ENCODE measurements around the gene ACVRL1.

Gene ACVRL1

DNA sequence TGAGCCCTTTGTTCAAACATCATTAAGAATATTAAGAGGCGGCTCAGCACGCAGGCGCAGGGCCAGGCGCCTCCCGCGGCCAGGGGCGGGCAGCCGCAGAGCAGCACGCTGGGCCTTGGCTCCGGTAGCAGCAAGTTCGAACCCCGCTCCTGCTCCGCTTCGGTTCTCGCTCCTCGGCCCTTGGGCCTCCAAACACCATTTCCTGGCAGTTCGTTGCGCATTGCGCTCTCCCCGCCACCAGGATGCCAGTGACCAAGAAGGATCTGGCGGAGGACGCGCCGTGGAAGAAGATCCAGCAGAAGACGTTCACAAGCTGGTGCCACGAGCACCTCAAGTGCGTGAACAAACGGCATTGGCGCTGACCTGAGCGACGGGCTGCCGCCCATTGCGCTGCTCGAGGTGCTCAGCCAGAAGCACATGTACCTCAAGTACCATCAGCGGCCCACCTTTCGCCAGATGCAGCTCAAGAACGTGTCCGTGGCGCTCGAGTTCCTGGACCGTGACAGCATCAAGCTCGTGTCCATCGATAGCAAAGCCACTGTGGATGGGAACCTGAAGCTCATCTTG lies 6.9 kb upstream of the ACVRL1 start:
- DNase-seq: no peak

DNA sequence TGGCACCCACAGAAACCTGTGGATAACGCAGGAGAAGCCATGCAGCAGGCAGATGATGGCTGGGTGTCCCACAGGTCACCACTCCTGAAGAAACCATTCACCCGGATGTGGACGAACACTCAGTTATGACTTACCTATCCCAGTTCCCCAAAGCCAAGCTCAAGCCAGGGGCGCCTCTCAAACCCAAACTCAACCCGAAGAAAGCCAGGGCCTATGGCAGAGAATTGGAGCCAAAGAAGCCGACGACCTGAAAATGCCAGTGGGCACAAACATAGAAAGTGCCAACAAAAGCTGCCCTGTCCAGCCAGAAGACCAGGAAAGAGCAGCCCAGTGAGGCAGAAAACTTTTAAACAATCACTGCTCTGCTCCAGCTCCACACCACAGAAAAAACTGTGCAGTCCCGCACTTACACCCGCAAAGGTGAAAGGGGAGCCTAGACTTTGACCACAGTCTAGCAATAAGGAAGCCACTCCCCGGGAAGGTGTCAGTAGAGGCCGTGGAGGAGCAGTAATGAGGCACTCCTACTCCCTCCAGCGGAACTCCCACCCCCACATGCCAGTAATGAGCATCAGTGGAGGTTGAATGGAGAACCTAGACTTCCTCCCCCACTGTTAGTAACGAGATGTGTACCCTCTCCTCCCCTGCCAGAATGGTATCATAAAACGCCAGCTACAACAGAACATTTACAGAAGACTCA lies 6.0 kb upstream of the ACVRL1 start:
- DNase-seq: no peak

DNA sequence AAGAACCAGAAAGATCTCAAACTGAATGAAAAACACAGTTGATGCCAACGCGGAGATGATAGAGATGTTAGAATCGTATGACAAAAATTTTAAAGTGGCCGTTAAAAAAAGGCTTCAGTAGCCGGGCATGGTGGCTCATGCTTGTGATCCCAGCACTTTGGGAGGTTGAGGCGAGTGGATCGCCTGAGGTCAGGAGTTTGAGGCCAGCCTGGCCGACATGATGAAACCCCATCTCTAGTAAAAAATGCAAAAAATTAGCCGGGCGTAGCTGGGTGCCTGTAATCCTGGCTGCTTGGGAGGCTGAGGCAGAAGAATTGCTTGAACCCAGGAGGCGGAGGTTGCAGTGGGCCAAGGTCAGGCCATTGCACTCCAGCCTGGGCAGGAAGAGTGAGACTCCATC lies 5.4 kb upstream of the ACVRL1 start:
- DNase-seq: no peak

GRCh38 chr12:51904951-51905470 lies 2.3 kb upstream of the ACVRL1 start:
- DNase-seq: no peak

DNA sequence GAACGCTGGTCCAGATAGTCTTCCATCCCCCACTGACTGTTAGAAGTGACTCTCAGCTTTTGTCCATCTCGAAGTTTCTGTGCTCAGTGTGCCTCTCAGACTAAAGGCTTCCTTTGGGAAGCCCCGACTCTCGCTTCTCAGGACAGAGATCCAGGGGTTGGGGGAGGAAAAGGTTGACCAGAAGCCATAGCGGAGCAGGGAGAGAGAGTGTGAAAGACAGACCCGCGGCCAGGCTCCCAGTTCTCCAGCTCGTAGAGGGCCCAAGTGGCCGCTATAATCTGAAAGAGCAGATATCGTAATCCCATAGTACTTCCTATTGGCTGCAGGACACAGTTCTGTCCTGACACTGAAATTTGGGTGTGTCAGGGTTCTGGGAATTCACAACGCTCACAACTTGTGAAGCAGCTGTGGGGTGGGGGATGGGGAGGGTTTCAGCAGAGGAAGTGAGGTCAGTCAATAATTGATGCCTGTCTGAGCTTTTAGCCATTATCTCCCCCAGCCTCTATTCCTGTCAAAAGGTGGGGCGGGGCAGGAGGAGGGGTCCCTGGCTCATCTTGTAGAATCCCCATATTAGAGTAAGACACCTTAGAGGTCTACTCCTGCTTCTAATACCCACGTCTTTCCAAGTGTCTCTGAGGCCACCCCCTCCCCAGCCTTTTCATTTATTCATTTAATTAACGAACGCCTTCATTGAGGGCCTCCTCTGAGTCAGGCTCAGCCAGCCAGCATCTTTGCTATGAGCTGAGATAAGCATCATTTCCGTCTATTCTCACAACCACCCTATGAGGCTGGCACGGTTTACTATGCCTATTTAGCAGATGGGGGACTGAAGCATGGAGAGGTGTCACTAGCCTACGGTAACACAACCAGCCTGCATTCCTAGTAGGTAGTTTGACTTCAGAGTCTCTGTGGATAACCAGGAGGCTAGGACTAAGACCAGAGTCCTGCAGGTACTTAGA lies 1.6 kb upstream of the ACVRL1 start:
- no peak for DNase-seq

- no peak for DNase-seq
These were observed 748 bp upstream of the ACVRL1 start for GRCh38 chr12:51906430-51907082.

DNA sequence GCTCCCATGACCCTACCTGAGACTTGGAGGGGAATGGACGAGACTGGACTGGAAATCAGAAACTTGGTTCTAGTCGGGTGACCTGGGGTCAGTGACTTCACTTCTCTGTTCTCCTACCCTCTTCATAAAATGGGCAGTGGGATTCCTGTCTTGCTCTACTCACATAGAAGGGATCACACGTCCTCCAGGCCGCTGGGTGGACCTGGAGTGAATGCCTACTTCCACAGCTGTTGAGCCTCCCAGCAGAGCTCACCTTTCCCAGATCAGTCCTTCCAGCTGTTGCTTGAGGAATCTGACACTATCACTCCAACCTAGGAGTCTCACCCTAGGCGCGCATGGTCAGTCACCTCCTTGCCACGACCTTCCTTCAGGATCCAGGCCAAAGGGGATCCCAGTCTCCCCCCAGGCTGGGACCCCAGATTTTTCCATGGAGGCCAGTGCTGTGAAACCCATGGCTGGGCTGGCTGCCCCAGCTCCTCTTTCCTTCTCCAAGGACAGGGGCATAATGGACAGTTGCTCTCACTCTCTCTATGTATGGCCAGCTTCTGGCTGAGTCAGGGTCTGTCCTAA lies 637 bp downstream of the ACVRL1 start:
- no peak for DNase-seq

DNA sequence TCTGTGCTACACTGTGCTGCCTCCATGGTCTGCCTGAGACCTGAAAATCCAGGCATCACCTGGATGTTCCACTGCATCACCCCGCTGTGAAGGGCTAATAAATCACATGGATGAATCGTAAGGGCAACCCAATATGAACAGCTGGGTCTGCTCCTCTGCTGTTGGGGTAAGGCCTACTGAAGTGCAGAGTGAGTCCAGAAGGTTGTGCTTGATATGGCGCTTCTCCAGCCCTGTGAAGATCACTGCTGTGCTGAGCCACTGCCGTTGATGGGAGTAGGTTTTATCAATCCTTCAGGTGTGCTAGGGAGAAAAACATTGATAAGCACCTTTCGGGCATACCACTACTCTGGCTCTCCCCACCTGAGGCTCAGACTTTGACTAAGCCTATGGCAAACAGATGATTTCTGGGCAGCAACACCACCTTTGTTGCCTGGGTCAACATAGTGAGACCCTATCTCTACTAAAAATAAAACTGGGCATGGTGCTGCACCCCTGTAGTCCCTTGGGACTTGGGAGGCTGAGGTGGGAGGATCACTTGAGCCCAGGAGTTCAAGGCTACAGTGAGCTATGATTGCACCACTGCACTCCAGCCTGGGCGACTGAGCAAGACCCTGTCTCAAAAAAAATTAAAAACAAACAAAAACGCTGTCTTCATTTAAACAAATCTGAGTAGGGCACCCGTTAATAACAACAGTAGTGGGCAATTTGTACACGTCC lies 1.7 kb downstream of the ACVRL1 start:
- no peak for DNase-seq

- DNase-seq: no peak
These were observed 2.9 kb downstream of the ACVRL1 start for GRCh38 chr12:51910168-51910567.

DNA sequence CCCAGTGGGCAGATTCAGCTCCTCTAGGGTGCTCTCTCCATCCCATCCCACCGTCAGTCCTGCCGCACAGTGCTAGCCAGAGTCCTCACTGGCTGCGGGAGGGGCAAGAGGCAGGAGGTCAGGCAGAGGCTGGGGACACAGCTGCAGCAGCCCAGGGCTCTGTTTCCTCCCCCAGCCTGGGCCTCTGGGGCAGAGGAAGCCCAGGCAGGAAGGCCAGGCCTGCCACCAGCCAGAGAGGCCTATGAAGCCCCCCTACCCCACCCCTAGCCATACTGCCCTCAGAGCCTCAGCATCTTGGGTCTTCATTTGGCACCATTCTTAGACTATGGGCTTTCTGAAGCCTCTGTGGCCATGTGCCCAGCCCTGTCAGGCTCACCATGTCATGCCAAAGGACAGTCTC lies 3.4 kb downstream of the ACVRL1 start:
- DNase-seq: no peak

- no peak for DNase-seq
These were observed 4.0 kb downstream of the ACVRL1 start for GRCh38 chr12:51911307-51911706.

DNA sequence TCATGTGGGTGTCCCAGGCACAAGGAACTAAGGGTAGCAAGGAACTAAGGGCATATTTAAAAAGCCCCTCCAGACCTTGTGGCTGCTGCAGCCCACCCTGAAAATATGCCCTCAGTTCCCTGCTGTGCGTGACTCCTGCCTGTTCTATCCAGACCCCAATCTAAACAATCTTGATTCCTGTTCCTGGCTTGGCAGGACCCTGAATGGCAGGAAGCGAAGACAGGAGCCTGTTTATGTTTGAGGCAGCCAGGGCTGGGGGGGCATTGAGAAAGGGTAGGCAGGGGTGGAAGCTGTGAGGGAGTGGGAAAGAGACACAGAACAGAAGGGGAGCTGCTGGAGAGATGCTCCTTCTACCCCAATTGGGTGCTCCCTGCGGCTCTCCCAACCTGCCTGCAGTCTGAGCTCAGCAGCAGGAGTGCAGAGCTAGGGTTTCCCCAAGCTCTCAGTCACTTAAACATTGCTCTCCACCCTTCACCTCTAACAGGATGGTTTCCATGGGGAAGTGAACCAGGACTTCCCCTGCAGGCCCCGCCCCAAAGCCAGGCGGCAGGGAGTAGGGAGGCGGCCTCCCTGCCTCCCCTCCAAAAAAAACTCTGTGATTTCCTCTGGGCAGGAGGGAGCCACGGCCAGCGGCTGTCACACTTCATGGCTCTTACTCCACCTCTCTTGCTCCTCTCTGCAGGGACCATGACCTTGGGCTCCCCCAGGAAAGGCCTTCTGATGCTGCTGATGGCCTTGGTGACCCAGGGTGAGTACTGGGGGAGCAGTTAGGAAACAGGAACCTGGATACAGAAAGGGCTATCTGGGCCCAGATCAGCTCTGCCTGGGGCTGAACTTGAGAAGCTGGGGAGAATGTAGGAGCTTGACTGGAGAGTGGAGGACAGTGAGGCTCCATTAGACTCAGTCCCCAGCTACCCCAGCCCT lies 4.7 kb downstream of the ACVRL1 start:
- no peak for DNase-seq

DNA sequence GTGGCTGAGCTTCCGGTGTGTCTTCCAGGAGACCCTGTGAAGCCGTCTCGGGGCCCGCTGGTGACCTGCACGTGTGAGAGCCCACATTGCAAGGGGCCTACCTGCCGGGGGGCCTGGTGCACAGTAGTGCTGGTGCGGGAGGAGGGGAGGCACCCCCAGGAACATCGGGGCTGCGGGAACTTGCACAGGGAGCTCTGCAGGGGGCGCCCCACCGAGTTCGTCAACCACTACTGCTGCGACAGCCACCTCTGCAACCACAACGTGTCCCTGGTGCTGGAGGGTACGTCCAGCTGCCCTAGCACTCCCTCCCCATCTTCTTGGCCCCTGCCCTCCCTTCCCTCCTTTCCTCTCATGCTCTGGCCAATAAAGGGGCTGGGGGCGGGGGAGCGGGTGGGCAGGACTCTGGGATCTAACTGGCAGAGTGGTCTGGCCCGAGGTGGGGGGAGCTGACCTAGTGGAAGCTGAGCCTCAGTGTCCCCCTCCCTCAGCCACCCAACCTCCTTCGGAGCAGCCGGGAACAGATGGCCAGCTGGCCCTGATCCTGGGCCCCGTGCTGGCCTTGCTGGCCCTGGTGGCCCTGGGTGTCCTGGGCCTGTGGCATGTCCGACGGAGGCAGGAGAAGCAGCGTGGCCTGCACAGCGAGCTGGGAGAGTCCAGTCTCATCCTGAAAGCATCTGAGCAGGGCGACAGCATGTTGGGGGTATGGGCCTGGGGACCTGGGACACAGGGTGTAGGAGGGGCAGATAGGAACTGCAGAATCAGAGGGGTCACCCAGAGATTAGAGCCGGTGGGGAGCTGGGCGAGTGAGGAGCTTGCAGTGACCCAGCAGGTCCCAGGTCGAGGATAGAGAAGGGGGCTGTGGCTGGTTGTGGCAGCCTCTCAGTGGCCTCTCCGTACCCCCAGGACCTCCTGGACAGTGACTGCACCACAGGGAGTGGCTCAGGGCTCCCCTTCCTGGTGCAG lies 6.0 kb downstream of the ACVRL1 start:
- no peak for DNase-seq

DNA sequence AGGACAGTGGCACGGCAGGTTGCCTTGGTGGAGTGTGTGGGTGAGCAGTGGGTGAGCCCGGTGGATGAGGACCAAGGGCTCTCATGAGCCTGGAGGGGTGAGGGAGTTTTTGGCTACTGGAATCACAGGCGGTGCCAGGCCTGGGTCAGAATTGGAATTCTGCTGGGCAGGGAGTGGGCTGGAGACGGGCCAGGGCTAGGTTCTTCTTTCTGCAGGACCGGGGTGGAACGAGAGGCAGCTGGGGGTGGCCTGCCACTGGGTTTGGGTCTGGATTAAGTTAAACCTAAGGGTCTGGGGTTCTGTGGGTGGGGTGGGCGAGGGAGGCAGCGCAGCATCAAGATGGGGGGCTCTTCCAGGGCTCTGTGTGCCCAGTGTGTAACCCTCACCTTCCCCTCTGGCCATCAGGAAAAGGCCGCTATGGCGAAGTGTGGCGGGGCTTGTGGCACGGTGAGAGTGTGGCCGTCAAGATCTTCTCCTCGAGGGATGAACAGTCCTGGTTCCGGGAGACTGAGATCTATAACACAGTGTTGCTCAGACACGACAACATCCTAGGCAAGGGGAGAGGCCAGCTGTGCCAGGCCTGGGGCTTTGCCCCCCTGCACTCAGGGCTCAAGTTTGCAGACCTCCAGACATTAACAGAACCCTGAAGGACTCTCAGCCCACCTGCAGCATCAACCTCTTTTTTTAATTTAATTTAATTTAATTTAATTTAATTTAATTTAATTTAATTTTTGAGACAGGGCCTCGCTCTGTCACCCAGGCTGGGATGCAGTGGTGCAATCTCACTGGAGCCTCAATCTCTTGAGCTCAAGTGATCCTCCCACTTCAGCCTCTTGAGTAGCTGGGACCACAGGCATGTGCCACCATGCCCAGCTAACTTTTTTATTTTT lies 7.0 kb downstream of the ACVRL1 start:
- no peak for DNase-seq

- DNase-seq: no peak
These were observed 7.8 kb downstream of the ACVRL1 start for GRCh38 chr12:51915003-51915625.

DNA sequence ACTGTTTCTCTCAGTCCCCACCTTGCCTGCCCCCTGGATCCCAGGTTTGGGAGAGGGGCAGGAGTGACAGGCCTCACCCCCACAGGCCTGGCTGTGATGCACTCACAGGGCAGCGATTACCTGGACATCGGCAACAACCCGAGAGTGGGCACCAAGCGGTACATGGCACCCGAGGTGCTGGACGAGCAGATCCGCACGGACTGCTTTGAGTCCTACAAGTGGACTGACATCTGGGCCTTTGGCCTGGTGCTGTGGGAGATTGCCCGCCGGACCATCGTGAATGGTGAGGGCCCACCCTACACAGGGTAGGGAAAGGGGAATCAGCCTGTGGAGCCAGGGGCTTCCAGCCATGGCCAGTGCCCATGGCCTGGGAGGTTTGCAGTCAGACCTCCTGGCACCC lies 8.6 kb downstream of the ACVRL1 start:
- no peak for DNase-seq

DNA sequence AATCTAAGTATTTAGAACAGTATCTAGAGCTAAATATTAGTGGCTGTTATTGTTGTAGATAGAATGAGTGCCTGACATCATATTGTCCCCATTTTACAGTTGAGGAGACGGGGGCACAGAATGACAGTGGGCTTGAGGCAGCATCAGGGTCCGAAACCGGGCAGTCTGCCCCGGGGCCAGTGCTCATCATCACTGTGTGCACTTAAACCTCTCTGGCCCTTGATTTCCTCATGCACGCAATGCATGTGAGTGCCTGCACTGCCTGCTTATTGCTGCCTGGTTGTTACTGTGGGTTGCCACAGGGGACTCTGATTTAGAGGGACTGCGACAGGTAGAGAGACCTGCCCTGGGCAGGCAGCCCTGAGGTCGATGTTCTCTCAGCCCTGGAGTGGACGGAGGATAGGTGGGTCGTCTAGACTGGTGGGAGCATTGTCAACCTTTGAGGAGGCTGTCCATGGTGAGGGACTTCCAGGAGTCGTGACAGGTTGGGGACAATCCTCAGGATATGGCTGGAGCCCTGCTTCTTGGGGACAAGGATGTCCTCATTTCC lies 9.8 kb downstream of the ACVRL1 start:
- DNase-seq: no peak

Data from NCI-H446 treated with DMSO at 0.1 percent for 48 hours (cell line).